Gastroesophageal sphincter (tissue), 4 donors: ENCODE data around the gene KANK2. TPM values are rescaled to one million over a fixed set of nuclear protein-coding genes. Genes with fewer than 3 reads are reported as not detected.

Experiments
- ATAC-seq: fragments of 150-250 bp; one replicate; pipeline ENCODE4 v1.9.1; 2016; ENCODE audit warnings: mild to moderate bottlenecking, moderate library complexity
- H3K27ac ChIP-seq, 4 donors: fragments of 200-600 bp; sonication (generic) in 3 of 4; 1 replicate in 3 of 4; 2 replicates in 1 of 4; pipeline ENCODE4 v1.5.1; 2016 to 2019
- H3K27me3 ChIP-seq: fragments of 200-600 bp; sonication (generic); one replicate; pipeline ENCODE4 v1.5.1; 2019
- H3K36me3 ChIP-seq, 2 donors: fragments of 200-600 bp; sonication (generic); one replicate each; pipeline ENCODE4 v1.5.1; 2019; ENCODE audit warnings: control low read depth in 1 of 2
- H3K4me1 ChIP-seq, 3 donors: fragments of 200-600 bp; sonication (generic); 1 replicate in 2 of 3; 2 replicates in 1 of 3; pipeline ENCODE4 v1.5.1; 2016 to 2019; ENCODE audit warnings: control low read depth in 2 of 3
- H3K4me3 ChIP-seq, 2 donors: fragments of 200-600 bp; sonication (generic); one replicate each; pipeline ENCODE4 v1.5.1; 2019; ENCODE audit warnings: mild to moderate bottlenecking in 1 of 2, moderate library complexity in 1 of 2
- H3K9me3 ChIP-seq, 3 donors: fragments of 200-600 bp; sonication (generic); one replicate each; pipeline ENCODE4 v1.5.1; 2017 to 2019; ENCODE audit warnings: control low read depth in 2 of 3
- EP300 ChIP-seq: sonication (generic); formaldehyde crosslinking; IDR thresholded peaks from one replicate; pipeline ENCODE4 v1.6.1; 2017; ENCODE audit warnings: antibody characterized with exemption, mild to moderate bottlenecking
- POLR2A ChIP-seq, 2 donors: fragments of 450-650 bp; IDR thresholded peaks; one replicate each; pipeline ENCODE4 v1.6.1; 2017; ENCODE audit warnings: antibody characterized with exemption in 2 of 2, mild to moderate bottlenecking in 2 of 2, moderate library complexity in 1 of 2
- POLR2AphosphoS5 ChIP-seq: sonication (generic); formaldehyde crosslinking; IDR thresholded peaks from one replicate; pipeline ENCODE4 v1.6.1; 2017; ENCODE audit warnings: antibody characterized with exemption
- WGBS, 2 donors: methylation state at CpG; one replicate each; pipeline ENCODE4 v1.1.5; 2018; ENCODE audit warnings: low coverage in 1 of 2; 5-methylcytosine and 5-hydroxymethylcytosine counted together
- total RNA-seq, 4 donors: library from RNA; depleted of rRNA; stranded (reverse); fragments of >200 nt; gene quantifications; one replicate each; pipeline ENCODE4 v1.1.0, GENCODE V29; 2016
- TF ChIP-seq, protein P1 (sequence below), 4 experiments: fragments of 200-600 bp in 2 of 4; fragments of 450-650 bp in 2 of 4; sonication (generic) in 1 of 4; IDR thresholded peaks; one replicate each; pipeline ENCODE4 v1.5.1; 2017 to 2019; ENCODE audit warnings: antibody characterized with exemption in 4 of 4, mild to moderate bottlenecking in 2 of 4, moderate library complexity in 2 of 4

KANK2 gene
- total RNA-seq, 4 donors from 2014 or later = 913 to 1,808 (median 1,065) TPM

DNA sequence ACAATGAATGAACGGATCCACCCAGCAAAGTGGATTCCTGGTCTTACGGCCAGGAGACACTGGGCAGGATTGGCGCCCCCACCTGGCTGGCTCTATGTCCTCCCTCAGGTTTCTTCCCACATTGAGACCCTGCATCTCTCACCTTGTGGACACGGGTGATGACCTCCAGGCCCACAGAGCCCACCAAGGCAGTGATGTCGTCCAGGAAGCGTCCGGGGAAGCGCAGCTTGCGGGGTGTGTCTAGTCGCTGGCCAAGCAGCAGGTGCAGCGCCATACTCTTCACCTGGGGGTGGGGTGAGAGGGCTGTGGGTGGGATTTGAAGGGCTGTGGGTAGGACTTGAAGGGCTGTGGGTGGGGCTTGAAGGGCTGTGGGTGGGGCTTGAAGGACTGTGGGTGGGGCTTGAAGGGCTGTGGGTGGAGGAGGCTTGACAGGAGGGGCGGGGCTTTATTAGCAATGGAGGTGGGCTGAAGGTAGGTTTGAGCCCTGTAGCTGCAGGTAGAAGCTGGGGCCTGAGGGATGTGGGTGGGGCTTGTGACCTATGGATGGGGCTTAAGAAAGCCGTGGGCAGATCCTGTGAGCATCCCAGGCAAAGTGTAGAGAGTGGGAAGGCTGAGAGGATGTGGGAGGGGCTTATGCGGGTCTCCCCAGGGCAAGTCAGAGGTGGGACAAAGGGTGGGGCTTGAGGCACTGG is 30.0 kb upstream of the KANK2 start:
- Histone ChIP-seq H3K36me3 (peaks cover 0 to 87% of the 10 kb centered on the region in 2 donors), H3K4me1 (no peaks in the 10 kb centered on the region), H3K27ac (no peak overlapping the region), H3K9me3 (no peaks in the 10 kb centered on the region), H3K27me3 (no peaks in the 10 kb centered on the region), H3K4me3 (no peak overlapping the region)
- no peak for ATAC-seq
- WGBS, 2 donors = 70 to 82% methylated on average over 6 to 7 of the region's 14 CpGs
- no peak for TF ChIP-seq POLR2A (IDR thresholded peaks at IDR 0.05)
- no peak for TF ChIP-seq EP300
- TF ChIP-seq, protein P1, sequence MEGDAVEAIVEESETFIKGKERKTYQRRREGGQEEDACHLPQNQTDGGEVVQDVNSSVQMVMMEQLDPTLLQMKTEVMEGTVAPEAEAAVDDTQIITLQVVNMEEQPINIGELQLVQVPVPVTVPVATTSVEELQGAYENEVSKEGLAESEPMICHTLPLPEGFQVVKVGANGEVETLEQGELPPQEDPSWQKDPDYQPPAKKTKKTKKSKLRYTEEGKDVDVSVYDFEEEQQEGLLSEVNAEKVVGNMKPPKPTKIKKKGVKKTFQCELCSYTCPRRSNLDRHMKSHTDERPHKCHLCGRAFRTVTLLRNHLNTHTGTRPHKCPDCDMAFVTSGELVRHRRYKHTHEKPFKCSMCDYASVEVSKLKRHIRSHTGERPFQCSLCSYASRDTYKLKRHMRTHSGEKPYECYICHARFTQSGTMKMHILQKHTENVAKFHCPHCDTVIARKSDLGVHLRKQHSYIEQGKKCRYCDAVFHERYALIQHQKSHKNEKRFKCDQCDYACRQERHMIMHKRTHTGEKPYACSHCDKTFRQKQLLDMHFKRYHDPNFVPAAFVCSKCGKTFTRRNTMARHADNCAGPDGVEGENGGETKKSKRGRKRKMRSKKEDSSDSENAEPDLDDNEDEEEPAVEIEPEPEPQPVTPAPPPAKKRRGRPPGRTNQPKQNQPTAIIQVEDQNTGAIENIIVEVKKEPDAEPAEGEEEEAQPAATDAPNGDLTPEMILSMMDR (IDR thresholded peaks at IDR 0.05) = no peak
- TF ChIP-seq POLR2AphosphoS5 = no peak

DNA sequence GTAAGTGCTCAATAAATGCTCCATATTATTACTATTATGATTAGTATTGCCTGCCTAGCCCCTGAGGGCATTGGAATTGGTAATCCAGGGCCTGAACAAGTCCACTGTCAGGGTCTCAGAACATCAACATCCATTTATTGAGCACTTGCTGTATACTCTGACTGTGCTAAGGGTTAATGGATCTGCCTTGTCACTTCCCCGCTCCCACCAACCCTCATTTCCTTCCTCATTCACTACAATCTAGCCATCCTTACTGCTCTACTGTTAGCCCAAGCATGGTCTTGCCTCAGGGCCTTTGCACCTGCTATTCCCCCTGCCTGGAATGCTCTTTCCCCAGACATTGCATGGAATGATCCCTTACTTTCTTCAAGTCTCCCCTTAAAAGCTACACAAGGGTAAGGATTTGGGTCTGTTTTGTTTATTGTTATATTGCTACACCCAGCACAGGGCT is 29.4 kb upstream of the KANK2 start:
- WGBS, 2 donors = 80% methylated on average over 1 of the region's 1 CpG
- Histone ChIP-seq H3K4me3 (no peak overlapping the region), H3K4me1 (no peaks in the 10 kb centered on the region), H3K27me3 (no peaks in the 10 kb centered on the region), H3K9me3 (peaks cover 0 to 3% (median 0%) of the 10 kb centered on the region in 3 donors), H3K36me3 (peaks cover 0 to 87% of the 10 kb centered on the region in 2 donors), H3K27ac (no peak overlapping the region)
- ATAC-seq = no peak
- no peak for TF ChIP-seq EP300
- TF ChIP-seq POLR2AphosphoS5 = no peak
- no peak for TF ChIP-seq POLR2A (IDR thresholded peaks at IDR 0.05)
- TF ChIP-seq, protein P1 (IDR thresholded peaks at IDR 0.05) = no peak

DNA sequence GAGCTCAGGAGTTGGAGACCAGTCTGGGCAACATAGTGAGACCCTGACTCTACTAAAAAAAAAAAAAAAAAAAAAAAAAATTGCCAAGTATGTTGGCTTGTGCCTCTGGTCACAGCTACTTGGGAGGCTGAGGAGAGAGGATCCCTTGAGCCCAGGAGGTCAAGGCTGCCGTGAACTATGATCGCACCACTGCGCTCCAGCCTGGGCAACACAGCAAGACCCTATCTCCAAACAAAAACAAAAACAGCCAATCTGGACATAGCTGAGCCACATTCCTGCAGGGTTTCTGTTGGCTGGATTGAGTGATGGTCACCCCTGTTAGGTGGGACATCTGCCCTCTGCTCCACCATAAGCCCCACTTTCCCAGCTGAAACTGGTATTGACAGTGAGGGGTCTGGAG is 28.5 kb upstream of the KANK2 start:
- TF ChIP-seq EP300 (no peak), POLR2AphosphoS5 (no peak), POLR2A (IDR thresholded peaks at IDR 0.05) (no peak)
- TF ChIP-seq, protein P1 (IDR thresholded peaks at IDR 0.05) = no peak
- H3K9me3 ChIP-seq = peaks cover 0 to 12% (median 0%) of the 10 kb centered on the region in 3 donors
- H3K4me1 ChIP-seq = no peaks in the 10 kb centered on the region
- no peak overlapping the region for H3K27ac ChIP-seq
- no peaks in the 10 kb centered on the region for H3K27me3 ChIP-seq
- 93 to 100% methylated on average over 2 to 3 of the region's 3 CpGs for WGBS, 2 donors
- H3K4me3 ChIP-seq = no peak overlapping the region
- H3K36me3 ChIP-seq = peaks cover 0 to 87% of the 10 kb centered on the region in 2 donors
- ATAC-seq = no peak

- peaks cover 0 to 15% (median 0%) of the 10 kb centered on the region in 3 donors for H3K9me3 ChIP-seq
- no peak for TF ChIP-seq POLR2A (IDR thresholded peaks at IDR 0.05)
- no peak for TF ChIP-seq EP300
- no peak for TF ChIP-seq POLR2AphosphoS5
- TF ChIP-seq, protein P1 (IDR thresholded peaks at IDR 0.05) = no peak
- no peaks in the 10 kb centered on the region for H3K27me3 ChIP-seq
- H3K27ac ChIP-seq = no peak overlapping the region
- ATAC-seq = peak; percentile 81
- no peaks in the 10 kb centered on the region for H3K4me1 ChIP-seq
- no CpG with 5 or more reads among the region's 5 CpGs for WGBS, 2 donors
- no peak overlapping the region for H3K4me3 ChIP-seq
- H3K36me3 ChIP-seq = peaks cover 0 to 87% of the 10 kb centered on the region in 2 donors
Observed at GRCh38 chr19:11225172-11225571, 27.8 kb upstream of the KANK2 start.

DNA sequence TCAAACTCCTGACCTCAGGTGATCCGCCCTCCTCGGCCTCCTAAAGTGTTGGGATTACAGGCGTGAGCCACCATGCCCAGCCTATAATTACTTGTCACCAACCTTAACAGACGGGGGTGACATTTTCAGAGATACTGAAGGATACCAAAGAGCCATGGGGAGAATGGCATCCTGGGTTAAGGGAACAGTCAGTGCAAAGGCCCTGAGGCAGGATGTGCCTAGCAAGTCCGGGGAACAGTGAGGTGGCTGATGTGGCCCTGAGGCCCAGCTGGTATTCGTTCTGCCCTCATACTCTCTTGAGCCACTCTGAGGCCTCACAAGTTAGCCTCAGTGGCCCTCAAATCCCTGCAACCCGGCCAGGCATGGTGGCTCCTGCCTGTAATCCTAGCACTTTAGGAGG is 27.1 kb upstream of the KANK2 start:
- Histone ChIP-seq H3K27ac (no peak overlapping the region), H3K36me3 (peaks cover 0 to 87% of the 10 kb centered on the region in 2 donors), H3K4me1 (no peaks in the 10 kb centered on the region), H3K9me3 (peaks cover 0 to 15% (median 0%) of the 10 kb centered on the region in 3 donors), H3K4me3 (no peak overlapping the region), H3K27me3 (no peaks in the 10 kb centered on the region)
- ATAC-seq = no peak
- 60 to 100% methylated on average over 1 to 3 of the region's 7 CpGs for WGBS, 2 donors
- TF ChIP-seq POLR2A (IDR thresholded peaks at IDR 0.05) (no peak), POLR2AphosphoS5 (no peak), EP300 (no peak)
- TF ChIP-seq, protein P1 (IDR thresholded peaks at IDR 0.05) = no peak
